GM18507 (cell line): Measurements from ENCODE around the gene TOB1.

ENCODE experiments used
- DNase-seq: peaks from one replicate; pipeline ENCODE4 v3.0.0; 2011; ENCODE audit warnings: low read depth; ENCODE audit not compliant: insufficient read length; ENCODE audit errors: extremely low spot score
- FAIRE-seq: peaks from 2 replicates; lab custom pipeline; 2011; peaks lifted over from hg19 to GRCh38; lab: Jason Lieb, UNC

TOB1 gene

DNA sequence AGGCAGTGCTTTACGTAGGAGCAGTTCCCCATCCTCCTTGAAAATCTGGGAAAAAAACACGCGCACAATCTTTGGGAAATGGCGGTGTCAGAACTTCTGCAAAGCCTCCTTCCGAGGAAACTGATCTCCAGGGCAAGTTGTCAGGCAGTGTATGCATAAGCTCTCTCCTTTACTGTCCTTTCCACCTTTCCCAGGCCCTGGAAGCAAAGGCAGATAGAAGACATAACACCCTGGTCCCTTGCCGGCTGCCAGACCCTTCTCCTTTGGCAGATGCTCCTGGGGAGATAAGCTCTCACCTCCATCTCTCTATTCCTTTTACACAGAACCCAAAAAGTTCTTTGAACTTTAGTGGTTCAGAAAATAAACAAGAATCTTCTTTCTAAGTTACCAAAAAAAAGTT lies 12.4 kb downstream of the TOB1 start:
- DNase-seq (no peak), FAIRE-seq (no peak)

DNA sequence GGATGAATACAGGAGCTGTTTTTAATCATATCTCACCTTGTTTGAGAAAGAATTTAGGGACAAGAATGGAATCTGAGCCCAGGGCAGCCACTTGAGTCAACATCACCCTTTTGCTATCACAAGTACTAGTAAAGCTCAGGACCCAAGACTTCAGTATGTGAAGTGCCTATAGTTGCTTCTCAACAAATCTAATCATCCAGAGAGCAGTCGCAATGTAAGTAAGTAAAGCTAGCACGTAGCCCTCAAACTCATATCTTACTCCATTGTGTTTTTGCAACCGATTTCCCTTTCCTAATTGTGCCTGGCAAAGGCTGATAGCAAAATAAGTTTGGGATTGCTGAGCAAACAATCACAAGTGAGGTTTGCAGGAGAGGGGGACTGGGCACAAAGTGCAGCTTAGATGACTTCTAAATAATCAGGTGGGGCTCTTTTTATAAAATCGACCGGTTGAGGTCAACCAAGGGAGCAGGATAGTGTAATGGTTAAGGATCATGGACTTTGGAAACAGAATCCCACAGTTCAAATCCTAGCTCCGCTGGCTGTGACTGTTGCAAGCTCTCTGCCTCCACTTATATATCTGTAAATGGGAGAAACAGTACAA lies 13.0 kb downstream of the TOB1 start:
- DNase-seq: no peak
- FAIRE-seq: no peak

DNA sequence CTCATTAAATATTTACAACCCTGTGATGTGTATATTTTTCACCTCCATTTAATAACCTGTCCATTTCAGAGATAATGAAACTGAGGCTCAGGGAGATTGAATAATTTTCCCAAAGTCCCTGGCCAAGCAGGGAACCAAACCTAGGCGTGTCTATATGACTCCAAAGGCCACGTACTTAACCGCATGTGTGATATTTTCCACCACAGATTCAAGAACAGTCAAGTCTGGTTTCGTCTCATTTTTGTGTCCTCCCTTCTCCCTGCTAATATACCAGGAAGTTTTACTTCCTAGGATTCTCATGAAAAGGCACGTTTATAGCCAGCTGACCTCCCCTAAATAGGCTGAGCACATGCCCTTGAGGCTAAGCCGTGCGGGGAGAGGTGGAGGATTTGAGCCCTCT lies 15.5 kb downstream of the TOB1 start:
- FAIRE-seq (no peak), DNase-seq (no peak)

DNA sequence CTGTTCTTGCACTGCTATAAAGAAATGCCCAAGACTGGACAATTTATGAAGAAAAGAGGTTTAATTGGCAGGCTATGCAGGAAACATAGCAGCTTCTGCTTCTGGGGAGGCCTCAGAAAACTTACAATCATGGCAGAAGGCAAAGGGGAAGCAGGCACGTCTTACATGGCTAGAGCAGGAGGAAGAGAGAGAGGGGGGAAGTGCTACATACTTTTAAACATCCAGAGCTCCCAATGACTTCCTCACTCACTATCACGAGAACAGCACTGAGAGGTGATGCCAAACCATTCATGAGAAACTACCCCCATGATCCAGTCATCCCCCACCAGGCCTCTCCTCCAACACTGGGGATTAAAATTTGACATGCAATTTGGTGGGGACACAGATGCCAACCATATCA lies 17.4 kb downstream of the TOB1 start:
- FAIRE-seq (no peak), DNase-seq (no peak)

DNA sequence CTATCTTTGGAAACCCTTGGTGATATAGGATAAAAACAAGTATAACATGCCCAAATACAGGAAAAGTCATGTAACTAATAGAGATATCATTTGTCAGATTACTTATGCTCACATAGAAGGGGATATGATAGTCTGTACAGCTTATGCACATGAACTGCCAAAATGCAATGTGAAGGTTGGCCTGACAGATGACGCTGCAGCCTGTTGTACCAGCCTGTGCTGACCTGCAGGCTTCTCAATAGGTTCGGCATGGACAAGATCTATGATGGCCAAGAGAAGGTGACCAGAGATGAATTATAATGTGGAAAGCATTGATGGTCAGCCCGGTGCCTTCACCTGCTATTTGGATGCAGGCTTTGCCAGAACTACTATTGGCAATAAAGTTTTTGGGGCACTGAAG lies 18.1 kb downstream of the TOB1 start:
- FAIRE-seq (no peak), DNase-seq (no peak)

DNA sequence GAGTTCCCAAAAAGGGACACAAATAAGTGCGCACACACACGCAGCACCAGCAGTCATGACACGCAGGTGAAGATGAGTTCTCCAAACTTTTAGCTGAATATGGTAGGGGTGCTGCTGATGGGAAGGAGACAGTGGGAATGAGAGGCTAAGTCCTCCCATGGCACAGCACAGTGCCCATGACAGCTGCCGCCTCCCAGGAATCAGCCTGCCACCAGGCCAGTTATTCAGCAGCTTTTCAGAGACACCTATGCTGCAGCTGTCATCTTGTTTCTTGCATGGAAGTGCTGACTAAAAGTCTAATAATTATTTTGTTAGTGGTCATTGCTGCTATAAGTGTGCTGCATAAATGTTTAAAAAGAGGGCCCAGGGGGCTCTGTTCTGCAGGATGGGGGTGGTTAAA lies 18.6 kb downstream of the TOB1 start:
- DNase-seq: no peak
- FAIRE-seq: no peak

DNA sequence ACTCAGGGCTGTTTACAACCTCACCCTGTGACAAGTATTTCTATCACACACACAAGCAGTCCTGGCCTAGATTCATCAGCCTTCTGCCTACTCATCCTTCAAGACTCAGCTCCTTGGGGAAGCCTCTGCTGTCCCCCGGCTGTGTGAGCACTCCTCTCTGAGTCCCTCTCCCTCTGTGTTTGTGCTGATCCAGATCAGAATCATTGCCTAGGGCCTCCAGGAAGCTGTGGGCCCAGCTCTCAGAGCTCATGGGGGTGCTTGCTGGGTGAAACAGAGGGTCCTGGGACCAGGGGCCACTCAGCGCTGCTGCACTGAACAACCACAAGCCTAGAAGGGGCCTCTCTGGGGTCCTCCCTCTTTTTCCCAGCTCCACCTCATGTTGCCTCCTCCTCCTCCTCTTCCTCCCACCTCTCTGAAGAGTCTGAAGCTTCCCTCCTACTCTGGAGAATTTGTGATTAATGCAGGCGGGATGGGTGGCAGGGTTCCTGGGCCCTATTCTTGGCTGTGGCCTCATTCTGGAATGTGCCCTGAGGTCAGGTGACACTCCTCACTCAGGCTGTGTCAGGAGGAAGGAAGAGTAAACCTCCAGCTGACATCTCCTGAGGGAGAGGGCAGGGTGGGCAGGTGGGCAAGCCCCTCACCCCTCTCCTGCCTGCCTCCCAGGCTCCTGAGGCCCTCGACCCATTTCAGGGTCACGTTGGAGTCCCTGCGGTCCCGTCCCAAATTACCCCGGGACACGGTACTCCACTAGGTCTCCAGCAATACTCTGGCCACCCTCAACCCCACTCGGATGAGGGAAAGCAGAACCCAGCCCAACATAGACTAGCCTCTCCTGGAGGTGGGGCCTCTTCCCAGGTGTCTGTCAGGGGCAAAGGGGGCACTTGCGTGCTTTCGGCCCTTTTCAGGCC lies 20.7 kb downstream of the TOB1 start:
- DNase-seq (no peak), FAIRE-seq (no peak)

DNA sequence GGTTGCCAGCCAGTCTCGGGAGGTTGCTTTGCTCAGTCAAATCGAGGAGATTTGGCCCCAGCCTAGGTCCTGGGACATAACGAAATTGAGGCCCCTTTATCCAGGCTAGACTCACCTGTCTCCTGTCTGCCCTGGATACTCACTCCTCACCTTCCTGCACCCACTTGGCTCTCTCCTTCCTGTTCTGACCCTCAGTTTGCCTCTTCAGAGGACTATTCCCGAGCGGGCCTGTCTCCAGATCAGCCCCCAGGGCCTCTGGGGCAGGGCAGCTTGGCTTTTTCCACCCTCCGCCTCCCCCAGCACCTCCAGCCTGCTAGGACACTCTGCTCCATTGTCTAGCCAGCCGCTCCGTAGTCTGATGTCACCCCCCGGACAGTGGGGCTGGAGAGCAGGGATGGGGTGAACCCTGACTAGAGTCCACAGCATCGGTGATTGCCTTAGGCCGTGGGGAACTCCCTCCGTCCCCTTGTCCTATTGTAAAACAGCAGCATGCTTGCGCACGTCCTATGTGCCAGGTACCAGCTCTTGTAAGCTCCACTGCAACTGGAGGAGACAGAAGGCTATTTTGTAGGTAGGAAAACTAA lies 21.9 kb downstream of the TOB1 start:
- no peak for DNase-seq
- FAIRE-seq: no peak

DNA sequence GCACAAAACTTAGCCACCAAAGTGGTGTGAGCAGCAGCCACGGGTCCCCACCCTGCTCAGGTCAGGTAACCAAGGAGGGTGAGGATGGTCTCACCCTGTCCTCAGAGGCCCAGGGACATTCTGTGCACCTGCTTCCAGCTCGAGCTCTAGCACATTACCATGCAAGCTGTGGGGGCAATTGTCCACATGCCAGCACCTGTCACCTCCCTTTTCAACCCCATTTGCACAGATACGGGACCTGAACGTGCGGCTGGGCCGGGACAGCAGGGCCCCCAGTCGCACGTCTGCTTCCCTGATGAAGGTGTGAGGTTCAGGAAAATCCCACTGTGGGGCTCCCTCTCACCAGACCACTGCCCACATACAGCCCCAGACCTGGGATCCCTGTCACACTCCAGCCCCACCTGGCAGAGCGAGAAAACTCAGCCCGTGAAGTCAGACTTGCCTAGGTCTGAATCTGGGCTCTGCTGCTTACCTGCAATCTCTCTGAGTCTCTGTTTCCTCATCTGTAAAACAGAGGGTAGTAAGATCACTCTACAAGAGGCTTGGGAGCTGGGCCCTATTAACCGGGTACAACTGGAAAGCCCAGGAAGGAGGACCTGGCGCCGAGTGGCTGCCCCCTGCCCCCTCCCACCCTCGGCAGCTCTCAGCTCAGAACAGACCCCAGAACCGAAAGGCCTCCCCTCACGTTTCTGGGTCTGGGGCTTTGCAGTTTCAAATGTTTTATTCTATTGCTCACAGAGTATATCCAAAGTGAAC lies 22.8 kb downstream of the TOB1 start:
- DNase-seq (no peak), FAIRE-seq (no peak)

DNA sequence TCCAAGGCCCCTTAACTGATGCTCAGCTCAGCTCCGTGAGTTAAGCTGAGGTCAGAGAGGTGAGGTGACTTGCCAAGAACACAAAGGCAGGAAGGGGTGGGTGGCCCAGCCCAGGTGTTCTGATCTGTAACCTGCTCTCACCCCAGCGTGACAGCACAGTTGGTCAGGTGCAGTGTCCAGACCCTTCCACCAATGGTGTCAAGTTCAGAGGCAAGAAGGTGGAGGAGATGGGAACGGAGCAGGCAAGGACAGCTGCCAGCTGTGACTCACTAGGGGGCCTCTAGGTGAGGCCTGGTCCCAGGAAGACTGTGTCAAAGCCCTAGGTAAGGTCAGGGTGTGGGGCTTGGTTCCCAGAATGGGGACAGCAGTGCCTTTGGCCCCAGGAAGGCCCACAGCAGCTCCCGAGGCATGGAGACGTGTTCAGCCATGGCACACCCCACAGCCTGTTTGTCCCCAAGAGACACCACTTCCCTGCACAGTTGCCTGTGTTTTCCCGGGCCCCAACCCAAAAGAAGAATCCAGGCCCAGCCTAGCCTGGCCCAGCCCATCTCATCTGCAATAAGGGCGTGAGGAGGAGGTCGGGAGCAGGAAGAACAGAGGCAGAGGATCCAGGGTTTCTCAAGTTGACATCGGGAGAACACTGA lies 23.5 kb downstream of the TOB1 start:
- no peak for FAIRE-seq
- no peak for DNase-seq

DNA sequence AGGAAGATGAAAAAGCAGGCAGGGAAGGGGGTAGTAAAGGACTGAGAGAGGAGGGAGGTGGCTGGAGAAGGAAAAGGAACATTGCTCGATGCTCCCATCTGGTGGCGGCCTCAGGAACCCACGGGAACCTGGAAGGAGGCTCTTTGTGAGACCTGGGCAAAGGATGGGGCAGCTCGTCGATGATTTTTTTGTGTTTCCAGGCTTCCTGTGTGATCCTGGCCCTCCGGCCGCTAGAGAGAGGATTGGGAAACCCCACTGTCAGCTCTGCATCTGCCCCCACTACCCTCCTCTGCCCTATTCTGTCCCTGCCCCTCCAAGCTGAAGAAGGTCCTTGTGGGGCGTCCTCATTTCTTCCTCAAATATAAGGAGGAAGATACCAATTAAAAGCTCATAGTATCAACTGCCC lies 24.2 kb downstream of the TOB1 start:
- DNase-seq: peak; percentile 58
- peak; percentile 80 for FAIRE-seq

DNA sequence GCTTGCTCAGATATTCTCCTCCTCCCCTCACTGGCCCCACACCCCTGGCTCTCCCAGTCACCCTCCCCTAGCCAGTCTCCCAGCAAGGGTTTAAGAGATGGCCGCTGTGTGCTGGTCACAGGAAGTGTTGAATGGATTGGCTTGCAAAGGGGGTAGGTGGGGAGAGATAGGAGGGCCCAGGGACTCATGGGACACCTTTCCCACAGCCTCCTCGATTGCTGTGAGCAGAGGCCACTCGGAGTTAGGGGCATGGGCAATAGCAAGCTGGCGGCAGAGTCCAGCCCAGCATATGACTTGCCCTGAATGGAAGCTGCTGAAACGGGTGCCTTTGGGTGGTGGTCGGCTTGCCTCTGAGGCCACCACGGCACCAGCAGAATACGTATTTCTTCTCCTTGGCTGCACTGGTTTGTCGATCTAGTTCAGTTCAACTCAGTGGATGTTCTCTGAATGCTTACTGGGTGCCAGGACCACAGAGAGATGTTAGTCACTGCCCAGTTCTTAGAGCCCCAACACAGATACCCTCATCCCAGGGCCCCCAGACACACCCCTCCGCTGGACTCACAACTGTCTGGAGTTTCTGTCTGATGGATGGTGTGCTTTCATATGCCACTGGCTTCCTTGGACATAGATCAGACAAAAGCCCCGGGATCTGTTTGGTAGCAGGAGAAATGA lies 24.7 kb downstream of the TOB1 start:
- DNase-seq: no peak
- FAIRE-seq: no peak

DNA sequence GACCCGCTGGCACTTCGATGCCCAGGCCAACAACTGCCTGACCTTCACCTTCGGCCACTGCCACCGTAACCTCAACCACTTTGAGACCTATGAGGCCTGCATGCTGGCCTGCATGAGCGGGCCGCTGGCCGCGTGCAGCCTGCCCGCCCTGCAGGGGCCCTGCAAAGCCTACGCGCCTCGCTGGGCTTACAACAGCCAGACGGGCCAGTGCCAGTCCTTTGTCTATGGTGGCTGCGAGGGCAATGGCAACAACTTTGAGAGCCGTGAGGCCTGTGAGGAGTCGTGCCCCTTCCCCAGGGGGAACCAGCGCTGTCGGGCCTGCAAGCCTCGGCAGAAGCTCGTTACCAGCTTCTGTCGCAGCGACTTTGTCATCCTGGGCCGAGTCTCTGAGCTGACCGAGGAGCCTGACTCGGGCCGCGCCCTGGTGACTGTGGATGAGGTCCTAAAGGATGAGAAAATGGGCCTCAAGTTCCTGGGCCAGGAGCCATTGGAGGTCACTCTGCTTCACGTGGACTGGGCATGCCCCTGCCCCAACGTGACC lies 25.8 kb downstream of the TOB1 start:
- no peak for DNase-seq
- FAIRE-seq: no peak

DNA sequence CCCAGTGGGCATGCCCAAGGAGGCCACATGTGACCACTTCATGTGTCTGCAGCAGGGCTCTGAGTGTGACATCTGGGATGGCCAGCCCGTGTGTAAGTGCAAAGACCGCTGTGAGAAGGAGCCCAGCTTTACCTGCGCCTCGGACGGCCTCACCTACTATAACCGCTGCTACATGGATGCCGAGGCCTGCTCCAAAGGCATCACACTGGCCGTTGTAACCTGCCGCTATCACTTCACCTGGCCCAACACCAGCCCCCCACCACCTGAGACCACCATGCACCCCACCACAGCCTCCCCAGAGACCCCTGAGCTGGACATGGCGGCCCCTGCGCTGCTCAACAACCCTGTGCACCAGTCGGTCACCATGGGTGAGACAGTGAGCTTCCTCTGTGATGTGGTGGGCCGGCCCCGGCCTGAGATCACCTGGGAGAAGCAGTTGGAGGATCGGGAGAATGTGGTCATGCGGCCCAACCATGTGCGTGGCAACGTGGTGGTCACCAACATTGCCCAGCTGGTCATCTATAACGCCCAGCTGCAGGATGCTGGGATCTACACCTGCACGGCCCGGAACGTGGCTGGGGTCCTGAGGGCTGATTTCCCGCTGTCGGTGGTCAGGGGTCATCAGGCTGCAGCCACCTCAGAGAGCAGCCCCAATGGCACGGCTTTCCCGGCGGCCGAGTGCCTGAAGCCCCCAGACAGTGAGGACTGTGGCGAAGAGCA lies 26.4 kb downstream of the TOB1 start:
- no peak for DNase-seq
- no peak for FAIRE-seq

DNA sequence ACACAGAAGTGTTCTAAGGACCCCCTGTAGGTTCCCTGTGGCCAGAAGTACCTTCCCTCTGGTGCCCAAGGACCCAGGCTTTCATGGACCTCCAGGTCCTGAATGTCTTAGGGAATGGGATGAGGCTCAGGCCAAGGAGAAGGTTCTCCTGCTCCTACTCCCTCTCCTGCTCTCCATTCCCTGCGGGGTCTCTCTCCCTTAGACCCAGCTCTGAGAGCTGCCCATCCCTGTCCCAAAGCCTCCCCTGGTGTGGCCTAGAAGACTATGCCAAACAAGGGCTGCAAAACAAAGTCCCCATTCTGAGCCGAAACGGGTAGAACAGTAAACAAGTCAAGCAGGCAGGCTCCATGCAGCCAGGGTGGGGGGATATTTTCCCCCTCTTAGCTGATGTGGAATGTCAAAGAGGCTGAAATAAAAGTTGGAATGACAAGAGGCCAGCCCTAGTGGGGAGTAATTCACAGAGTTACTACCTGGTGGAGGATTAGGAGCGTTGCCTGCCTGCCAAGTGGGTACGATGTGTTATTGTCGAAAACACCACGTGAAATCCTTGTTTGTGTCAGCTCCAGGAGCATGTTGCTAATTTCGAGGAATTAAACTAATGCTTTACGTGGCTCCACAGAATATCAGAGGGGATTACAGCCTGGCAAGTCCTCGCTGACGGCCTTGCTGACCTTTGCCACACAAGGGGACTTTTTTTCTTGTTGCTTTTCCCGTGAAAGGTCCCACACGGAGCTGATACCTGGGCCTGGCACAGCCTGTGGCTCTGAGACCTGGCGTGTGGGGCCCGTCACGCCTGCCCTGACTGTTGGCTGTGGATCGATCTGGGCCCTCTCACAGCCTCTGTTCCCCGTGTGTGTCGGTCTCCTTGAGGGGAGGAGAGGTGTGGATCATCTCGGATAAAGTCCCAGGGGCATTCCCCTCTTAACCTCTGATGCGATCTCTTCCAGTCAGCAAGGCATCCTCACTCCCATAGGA lies 27.9 kb downstream of the TOB1 start:
- FAIRE-seq (no peak), DNase-seq (no peak)

DNA sequence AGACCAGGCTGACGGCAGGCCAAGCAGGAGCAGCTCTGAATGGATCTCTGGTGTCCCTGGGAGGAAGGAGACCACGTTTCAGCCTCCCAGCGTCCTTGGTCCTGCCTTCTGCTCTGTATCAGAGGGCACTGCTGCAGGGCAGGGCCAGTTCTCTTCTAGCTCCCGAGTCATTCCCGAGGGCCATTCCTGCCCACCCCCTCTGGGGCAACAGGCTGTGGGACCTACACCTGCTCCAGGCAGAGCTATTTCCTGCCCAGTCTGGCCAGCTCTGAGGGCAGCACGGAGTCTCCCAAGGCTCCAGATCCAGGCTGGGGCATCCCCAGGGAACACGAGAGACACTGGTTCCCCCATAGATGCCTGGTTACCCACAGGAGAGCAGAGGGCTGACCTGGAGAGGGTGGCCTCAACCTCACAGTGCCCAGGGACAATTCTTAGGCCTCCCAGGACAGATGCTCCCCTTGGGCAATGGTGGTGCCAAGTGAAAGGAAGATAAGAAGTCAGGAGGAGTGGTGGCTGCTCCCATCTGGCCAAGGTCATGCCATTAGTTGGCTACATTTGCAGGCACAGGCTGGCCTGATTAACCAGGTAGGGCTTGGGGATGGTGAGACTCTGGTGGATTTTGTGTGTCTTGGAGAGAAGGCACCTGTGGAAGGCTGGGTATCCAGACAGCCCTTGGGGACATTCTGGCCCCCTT lies 28.7 kb downstream of the TOB1 start:
- DNase-seq: no peak
- no peak for FAIRE-seq

DNA sequence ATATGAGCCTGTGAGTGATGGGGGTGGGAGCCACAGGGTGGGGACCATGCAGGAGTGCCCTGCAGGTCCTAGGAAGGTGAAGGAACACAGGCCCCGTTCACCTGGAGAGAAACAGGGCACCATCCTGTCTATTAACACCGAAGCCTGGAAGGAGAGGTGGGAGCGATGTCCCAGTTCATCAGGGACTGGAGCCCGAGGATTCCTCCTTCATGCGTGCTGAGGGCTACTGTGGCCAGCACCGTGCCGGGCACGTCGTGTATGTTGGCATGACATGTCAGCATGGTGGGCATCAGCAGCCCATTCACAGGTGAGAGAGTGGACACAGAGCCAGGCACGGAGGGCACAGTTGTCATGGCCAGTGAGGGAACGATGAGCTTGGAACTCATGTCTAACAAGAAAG lies 29.3 kb downstream of the TOB1 start:
- FAIRE-seq (no peak), DNase-seq (no peak)
